Endometrial microvascular endothelial cells (primary cell): ENCODE data around the gene APOL2. TPM values are rescaled to one million over a fixed set of nuclear protein-coding genes. Genes with fewer than 3 reads are reported as not detected.
"Not testable (repeated sequence)": the region's sequence is repeated elsewhere in the genome, so short reads cannot be mapped to it uniquely, and the experiment has no call there.

Source experiments
- in situ Hi-C: cut with HindIII; loops from 2 replicates; pipeline ENCODE4 v1.10.0; 2017; ENCODE audit warnings: low sequenced_read_pairs, low pct_unique_long_range_greater_than_20kb; ENCODE audit errors: inconsistent ontology term
- total RNA-seq: library from RNA; depleted of rRNA; stranded (reverse); fragments of >200 nt; gene quantifications from one replicate; pipeline ENCODE4 v1.2.3, GENCODE V29; 2015; ENCODE audit errors: inconsistent ontology term

APOL2 gene
- total RNA-seq, 1 donor from 2014 or later = 63.6 TPM

DNA sequence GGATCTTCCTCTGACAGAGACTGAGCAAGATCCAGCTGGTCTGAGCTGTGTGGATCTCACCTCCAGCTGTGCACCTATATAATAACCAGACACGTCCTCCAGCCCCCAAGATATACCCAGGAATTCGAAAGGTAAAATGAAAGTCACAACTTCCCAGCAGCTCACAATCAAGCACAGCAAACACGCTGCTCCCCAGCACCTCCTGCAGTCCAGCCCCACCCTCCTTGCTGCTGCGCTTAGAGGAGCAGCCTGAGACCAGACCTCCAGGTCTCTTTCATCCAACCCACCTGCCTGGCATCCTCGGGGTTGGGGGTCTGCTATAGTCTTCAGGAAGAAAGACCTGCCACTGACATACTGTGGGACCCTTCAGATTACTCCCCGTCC is 34.7 kb downstream of the APOL2 start:
- in situ Hi-C loops = no loop called here

DNA sequence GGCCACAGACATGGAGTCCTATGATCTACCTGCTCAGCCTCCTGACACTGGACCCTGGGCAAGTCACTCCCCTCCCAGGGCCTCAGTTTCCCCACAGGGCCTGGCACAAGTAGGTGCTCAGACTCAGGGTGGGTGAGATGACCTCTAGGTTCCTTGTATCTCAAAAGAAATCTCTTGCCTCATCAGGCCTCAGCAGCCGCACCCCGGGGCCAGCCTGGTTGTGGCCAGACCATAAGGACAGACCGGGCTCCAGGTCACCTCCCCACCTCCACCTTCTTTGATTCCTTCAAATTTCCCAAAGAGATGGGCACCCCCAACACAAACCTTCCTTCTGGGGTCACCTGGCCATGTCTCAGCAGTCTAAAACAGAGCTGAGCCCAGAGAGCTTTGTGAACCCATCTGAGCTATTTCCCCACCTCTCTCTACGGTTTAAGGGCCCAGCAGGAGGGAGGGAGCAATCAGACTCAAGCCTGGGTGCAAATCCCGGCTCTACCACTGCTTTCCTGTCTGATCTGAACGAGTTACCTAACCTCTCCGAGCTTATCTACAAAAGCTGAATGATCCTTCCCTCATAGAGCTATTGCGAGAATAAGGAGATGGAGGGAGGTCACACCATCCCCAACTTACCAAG is 35.2 kb downstream of the APOL2 start:
- in situ Hi-C loops = no loop called here

- in situ Hi-C loops = not testable (repeated sequence)
Measured at GRCh38 chr22:36203441-36203840, 35.9 kb downstream of the APOL2 start.

DNA sequence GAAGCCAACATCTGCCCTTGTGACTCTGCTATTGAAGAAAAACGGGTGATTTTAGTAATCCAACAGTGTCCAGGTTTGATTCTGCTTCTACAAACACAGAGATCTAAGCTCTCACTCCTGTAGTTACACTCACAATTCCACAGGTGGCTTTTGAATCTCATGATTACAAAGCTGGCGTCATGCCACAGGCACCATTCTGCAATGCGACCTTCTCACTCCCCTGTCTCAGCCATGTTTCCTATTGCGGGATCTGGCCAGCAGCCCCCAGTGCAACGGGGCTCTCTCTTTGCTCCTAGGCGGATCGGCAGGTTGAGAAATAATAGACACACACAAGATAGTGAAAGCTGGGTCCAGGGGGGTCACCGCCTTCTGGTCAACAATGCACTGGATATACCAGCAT is 36.4 kb downstream of the APOL2 start:
- in situ Hi-C loops = not testable (repeated sequence)

DNA sequence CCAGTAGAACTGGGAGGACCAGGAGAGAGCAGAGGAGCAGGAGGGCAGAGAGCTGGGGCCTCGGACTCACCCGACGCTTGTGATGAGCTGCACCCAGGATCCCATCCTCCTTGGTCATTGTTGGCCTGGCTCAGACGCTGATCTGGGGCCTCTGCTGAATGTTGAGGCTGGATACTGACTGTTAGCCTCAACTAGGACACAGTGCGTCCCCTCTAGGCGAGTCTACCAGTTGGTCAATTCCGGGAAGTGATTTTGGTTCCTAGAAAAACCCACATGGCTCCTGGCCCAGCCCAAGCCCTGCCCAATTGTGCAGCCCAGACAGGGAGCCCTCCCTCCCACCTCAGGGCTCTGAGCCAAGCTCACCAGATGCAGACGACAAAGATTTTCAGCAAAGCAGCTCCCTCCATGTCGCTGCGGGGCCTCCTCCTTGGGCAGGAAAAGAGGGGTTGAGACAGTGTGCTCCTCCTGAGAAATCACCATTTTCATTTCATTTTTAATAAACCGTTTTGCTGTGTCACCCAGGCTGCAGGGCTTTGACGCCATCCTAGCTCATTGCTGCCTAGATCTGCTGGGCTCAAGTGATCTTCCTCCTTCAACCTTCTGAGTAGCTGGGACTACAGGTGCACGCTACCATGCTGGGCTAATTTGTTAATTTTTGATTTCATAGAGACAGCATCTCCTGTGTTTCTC is 37.6 kb downstream of the APOL2 start, which contains the start of gene APOL4:
APOL4 (minus strand) TSS at position 180 of the 690 bp plus-strand sequence; CDS start at position 105, 75 bp downstream.
- in situ Hi-C loops = no loop called here

GRCh38 chr22:36201025-36201424 is 38.3 kb downstream of the APOL2 start:
- in situ Hi-C loops = not testable (repeated sequence)

DNA sequence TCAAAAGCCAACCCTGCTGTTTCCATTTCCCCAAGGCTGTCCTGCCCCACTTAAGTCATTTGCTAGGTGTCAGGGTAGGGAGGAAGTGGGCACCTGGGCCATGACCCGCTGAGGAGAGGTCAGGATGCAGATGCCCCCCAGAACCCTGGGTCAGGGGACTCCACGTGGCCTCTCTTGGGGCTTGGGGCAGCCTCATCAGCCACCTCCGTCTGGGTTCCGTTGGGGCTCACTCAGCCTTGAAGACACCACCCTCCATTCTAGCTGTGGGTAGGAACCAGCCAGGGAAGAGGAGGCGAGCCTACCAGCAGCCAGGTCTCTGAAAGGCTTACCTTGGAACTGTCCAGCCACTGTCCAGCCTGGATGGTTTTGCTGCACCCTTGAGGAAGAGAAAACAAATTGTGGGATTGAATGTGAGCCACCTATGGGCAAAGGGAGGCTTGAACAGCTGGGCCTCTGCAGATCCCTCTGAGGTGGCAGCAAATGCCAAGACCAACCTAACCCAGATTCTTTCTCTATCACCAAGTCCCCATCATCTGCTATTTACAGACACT is 40.3 kb downstream of the APOL2 start:
- in situ Hi-C loops = no loop called here

GRCh38 chr22:36198536-36198935 is 40.8 kb downstream of the APOL2 start:
- in situ Hi-C loops = no loop called here

GRCh38 chr22:36197514-36198146 is 41.7 kb downstream of the APOL2 start:
- in situ Hi-C loops = no loop called here

DNA sequence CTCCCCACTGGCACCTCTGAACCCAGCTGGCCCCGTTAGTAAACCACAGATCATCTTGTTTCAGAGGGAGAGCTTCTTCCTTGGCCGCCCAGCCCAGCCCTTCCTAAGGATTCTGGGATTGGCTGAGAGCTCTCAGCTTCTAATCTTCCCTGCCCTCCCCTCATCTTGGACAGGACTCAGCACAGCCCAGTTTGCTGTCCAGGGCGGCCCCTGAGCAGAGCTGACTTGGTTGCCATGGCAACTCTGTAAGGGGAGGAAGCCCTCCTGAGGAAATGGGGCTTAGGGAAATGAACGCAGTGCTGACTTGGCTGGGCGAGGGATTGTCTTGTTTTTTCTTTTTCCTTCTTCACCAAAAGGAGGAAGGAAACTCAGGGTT is 42.3 kb downstream of the APOL2 start:
- in situ Hi-C loops = no loop called here

GRCh38 chr22:36196254-36197064 is 42.9 kb downstream of the APOL2 start:
- in situ Hi-C loops = no loop called here

DNA sequence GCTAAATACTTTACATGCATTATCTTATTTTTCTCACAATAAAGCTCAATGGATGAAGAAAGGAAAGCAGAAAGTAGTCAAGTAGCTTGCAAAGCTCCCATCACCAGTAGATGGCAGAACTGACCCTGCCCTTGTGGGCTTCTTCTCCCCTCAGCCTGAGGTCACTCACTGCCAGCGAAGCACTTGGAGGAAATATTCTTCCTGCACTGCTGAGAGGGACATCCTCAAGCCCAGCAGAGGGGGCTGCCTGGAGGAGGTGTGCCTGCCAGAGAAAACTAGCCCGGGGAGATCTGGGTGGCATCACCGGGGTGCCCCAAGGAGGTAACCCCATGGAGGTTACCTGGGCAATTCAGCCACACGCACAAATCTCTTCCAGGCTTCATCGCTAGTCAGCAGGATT is 44.4 kb downstream of the APOL2 start:
- in situ Hi-C loops = no loop called here

- in situ Hi-C loops = no loop called here
Measured at GRCh38 chr22:36194385-36194784, 44.9 kb downstream of the APOL2 start.

GRCh38 chr22:36193577-36193976 is 45.8 kb downstream of the APOL2 start:
- in situ Hi-C loops = no loop called here

GRCh38 chr22:36193171-36193570 is 46.2 kb downstream of the APOL2 start:
- in situ Hi-C loops = no loop called here

DNA sequence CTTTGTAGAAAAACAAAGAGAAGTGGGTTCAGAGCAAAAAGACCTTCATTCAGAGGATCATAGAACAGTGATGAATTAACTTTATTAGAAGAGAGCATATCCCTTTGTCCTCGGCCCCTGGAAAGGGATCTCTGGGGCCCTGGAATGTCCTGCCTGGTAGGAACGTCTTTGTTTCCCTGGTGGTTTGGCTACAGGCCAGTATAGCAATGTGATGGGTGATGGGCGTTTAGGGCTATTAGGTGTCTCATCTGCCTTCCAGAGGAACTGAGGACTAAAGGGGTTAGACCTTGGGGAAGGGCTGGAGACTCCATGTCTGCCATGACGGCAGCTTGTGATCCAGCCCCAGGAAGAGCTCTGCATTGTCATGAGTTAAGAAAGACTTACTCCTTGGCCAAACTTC is 46.8 kb downstream of the APOL2 start:
- in situ Hi-C loops = no loop called here

DNA sequence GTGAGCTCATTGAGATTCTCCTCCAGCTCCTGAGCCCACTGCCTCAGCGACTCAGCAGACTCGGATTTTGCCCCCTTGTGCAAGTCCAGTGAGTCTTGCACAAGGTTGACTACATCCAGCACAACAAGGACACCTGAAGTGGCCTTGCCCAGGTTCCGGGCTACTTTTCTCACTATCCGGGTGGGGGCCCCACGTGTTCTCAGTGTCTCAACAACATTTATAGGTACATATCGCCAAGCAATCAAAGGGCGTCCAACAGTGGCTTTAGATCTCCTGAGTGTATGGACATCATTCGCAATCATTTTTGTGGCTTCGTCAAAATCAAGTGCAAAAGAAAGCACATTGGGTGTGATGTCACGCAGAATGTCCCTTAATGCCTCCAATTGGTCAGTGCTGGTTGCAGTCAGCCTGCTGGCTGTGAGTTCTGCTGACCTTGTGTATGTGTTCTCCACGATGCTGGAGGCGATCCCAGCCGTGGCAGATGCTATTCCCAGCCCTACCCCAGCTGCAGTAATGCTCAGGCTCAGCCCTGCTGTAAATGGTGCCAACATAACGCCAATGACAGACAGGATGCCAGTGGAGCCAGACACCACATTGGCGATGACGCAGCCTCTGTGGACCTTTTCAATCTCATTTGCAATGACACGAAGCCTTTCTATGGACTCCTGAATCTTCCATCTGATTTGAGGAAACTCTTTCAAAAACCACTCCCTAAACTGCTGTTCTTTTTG is 48.1 kb downstream of the APOL2 start:
- in situ Hi-C loops = no loop called here

DNA sequence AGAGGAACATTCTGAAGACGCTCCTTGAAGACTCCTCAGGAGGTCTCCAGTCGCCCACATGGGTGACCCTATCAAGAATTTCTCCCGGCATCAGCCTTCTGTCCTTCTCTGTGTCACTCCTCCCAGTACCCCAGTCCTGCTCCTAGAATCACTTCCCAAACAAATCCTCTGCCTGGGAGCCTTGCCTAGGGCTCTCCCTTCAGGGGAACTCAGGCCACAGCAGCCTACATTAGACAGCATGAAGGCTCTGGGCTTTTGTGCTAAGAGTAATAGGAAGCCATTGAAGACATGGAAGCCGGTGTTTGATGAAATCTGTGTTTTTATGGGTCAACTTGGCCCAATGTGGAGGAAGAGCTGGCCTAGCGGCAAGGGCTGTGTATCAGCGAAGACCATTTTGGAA is 51.5 kb downstream of the APOL2 start:
- in situ Hi-C loops = not testable (repeated sequence)
